H54 (cell line): Measurements from ENCODE around the gene LRIG3.
A peak's percentile ranks its signal among the peaks of the same experiment; 100 is the strongest.

Source experiments
- DNase-seq: peaks from one replicate; pipeline ENCODE4 v3.0.0; 2011; ENCODE audit warnings: low spot score, mixed read lengths; ENCODE audit not compliant: insufficient read length
- FAIRE-seq: peaks from 3 replicates; lab custom pipeline; 2011; peaks lifted over from hg19 to GRCh38; lab: Jason Lieb, UNC
- POLR2A ChIP-seq: IDR thresholded peaks from 2 replicates; pipeline ENCODE4 v1.6.1; 2011; ENCODE audit warnings: low read depth, mild to moderate bottlenecking, low read length

The LRIG3 gene

GRCh38 chr12:58943079-58943478 lies 22.8 kb upstream of the LRIG3 start:
- no peak for TF ChIP-seq POLR2A
- DNase-seq (no peak), FAIRE-seq (no peak)

- no peak for TF ChIP-seq POLR2A
- no peak for DNase-seq
- FAIRE-seq: no peak
These were observed 22.0 kb upstream of the LRIG3 start for GRCh38 chr12:58942345-58942744.

- DNase-seq (no peak), FAIRE-seq (no peak)
- TF ChIP-seq POLR2A: no peak
These were observed 19.2 kb upstream of the LRIG3 start for GRCh38 chr12:58939399-58940100.

- no peak for TF ChIP-seq POLR2A
- no peak for FAIRE-seq
- no peak for DNase-seq
These were observed 18.1 kb upstream of the LRIG3 start for GRCh38 chr12:58938440-58938839.

- FAIRE-seq: no peak
- DNase-seq: no peak
- TF ChIP-seq POLR2A: no peak
These were observed 14.2 kb upstream of the LRIG3 start for GRCh38 chr12:58934528-58934927.

- no peak for FAIRE-seq
- DNase-seq: no peak
- no peak for TF ChIP-seq POLR2A
These were observed 12.7 kb upstream of the LRIG3 start for GRCh38 chr12:58932806-58933681.

GRCh38 chr12:58931518-58931917 lies 11.2 kb upstream of the LRIG3 start:
- no peak for DNase-seq
- no peak for FAIRE-seq
- TF ChIP-seq POLR2A: no peak

GRCh38 chr12:58930770-58931324 lies 10.5 kb upstream of the LRIG3 start:
- no peak for FAIRE-seq
- no peak for TF ChIP-seq POLR2A
- DNase-seq: no peak

GRCh38 chr12:58927120-58927519 lies 6.8 kb upstream of the LRIG3 start:
- no peak for TF ChIP-seq POLR2A
- DNase-seq (no peak), FAIRE-seq (no peak)

GRCh38 chr12:58926586-58926985 lies 6.3 kb upstream of the LRIG3 start:
- FAIRE-seq (no peak), DNase-seq (no peak)
- no peak for TF ChIP-seq POLR2A

GRCh38 chr12:58925751-58926150 lies 5.4 kb upstream of the LRIG3 start:
- FAIRE-seq (no peak), DNase-seq (no peak)
- TF ChIP-seq POLR2A: no peak

- no peak for TF ChIP-seq POLR2A
- DNase-seq (no peak), FAIRE-seq (peak; percentile 61)
These were observed 4.9 kb upstream of the LRIG3 start for GRCh38 chr12:58925111-58925611.

GRCh38 chr12:58924652-58925051 lies 4.3 kb upstream of the LRIG3 start:
- no peak for TF ChIP-seq POLR2A
- no peak for DNase-seq
- FAIRE-seq: no peak

- TF ChIP-seq POLR2A: no peak
- FAIRE-seq (no peak), DNase-seq (no peak)
These were observed 3.5 kb upstream of the LRIG3 start for GRCh38 chr12:58923781-58924180.
